Measurements from ENCODE around the gene EXOC6B.

EXOC6B gene

GRCh38 chr2:72788756-72789155 lies 37.1 kb downstream of the EXOC6B start:
- DNase-seq, result no peak

- no peak for DNase-seq
These were observed 40.3 kb downstream of the EXOC6B start for GRCh38 chr2:72785517-72785916.

GRCh38 chr2:72782520-72782919 lies 43.3 kb downstream of the EXOC6B start:
- DNase-seq, result no peak

- DNase-seq, result no peak
These were observed 44.4 kb downstream of the EXOC6B start for GRCh38 chr2:72781480-72781879.

- no peak for DNase-seq
These were observed 45.4 kb downstream of the EXOC6B start for GRCh38 chr2:72780477-72780876.

GRCh38 chr2:72779495-72779894 lies 46.3 kb downstream of the EXOC6B start:
- no peak for DNase-seq

GRCh38 chr2:72778410-72778809 lies 47.4 kb downstream of the EXOC6B start:
- DNase-seq, result no peak

- DNase-seq, result peak; percentile 35
These were observed 54.9 kb downstream of the EXOC6B start for GRCh38 chr2:72770879-72771461.

GRCh38 chr2:72765997-72766609 lies 59.7 kb downstream of the EXOC6B start:
- no peak for DNase-seq

GRCh38 chr2:72762276-72762675 lies 63.6 kb downstream of the EXOC6B start:
- DNase-seq, result no peak

- DNase-seq, result no peak
These were observed 66.1 kb downstream of the EXOC6B start for GRCh38 chr2:72759755-72760154.

- DNase-seq, result no peak
These were observed 68.6 kb downstream of the EXOC6B start for GRCh38 chr2:72757177-72757775.

GRCh38 chr2:72755647-72756423 lies 70.0 kb downstream of the EXOC6B start:
- peak; percentile 48 for DNase-seq

- no peak for DNase-seq
These were observed 71.1 kb downstream of the EXOC6B start for GRCh38 chr2:72754628-72755320.

- no peak for DNase-seq
These were observed 74.7 kb downstream of the EXOC6B start for GRCh38 chr2:72750977-72751639.

GRCh38 chr2:72750466-72750865 lies 75.4 kb downstream of the EXOC6B start:
- no peak for DNase-seq

- DNase-seq, result no peak
These were observed 78.5 kb downstream of the EXOC6B start for GRCh38 chr2:72747344-72747743.

- DNase-seq, result no peak
These were observed 80.0 kb downstream of the EXOC6B start for GRCh38 chr2:72745679-72746368.

- DNase-seq, result no peak
These were observed 81.8 kb downstream of the EXOC6B start for GRCh38 chr2:72744049-72744448.

- DNase-seq, result no peak
These were observed 82.4 kb downstream of the EXOC6B start for GRCh38 chr2:72743481-72743880.

GRCh38 chr2:72738096-72738495 lies 87.7 kb downstream of the EXOC6B start:
- DNase-seq, result no peak

GRCh38 chr2:72734432-72734831 lies 91.4 kb downstream of the EXOC6B start:
- DNase-seq, result no peak

Measured in left hindlimb (tissue), 1 donor.